HG02938 (cell line): ENCODE data around the gene TXNRD1.
"Not testable (repeated sequence)": the region's sequence is repeated elsewhere in the genome, so short reads cannot be mapped to it uniquely, and the experiment has no call there.

Source experiments
- ATAC-seq: cut with Tn5 transposase; IDR thresholded peaks from one replicate; pipeline ENCODE4 v1.9.1; 2021; ENCODE audit warnings: mild to moderate bottlenecking, moderate library complexity; ENCODE audit not compliant: unreplicated experiment

Gene TXNRD1

DNA sequence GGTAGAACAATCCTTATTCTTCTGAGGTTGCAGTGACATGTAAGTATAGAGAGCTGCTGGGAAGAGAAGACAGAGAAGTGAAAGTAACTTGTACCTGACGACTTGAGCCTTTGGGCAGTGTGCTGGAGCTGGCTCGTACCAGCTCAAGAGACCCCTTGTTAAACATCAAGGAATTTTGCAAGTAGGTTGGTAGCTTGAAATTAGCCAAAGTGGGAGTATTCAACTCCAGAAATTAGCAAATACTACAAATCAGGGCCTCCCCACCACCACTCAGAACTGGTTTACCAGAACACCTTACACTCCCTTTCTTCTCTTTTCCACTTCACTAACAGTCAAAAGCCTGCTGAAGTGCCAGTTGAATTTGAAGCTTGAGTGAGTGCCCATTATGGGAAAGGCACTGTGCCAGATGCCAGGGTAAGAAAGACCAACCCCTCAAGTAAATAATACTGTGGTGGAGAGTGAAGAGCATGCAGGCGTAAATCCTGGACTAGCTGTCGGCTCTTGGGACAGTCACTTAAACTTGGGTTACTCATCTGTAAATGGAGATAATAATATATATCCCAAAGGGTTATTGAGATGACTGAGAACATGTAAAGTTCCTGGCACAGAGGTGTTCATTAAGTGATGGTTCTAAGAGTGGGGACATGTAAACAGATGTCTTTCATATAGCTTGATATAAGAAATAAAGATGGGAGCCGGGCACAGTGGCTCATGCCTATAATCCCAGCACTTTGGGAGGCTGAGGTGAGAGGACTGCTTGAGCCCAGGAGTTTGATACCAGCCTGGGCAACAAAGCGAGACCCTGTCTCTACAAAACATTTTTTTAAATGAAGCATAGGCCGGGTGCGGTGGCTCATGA, 60.9 kb downstream of the TXNRD1 start:
- no peak for ATAC-seq

DNA sequence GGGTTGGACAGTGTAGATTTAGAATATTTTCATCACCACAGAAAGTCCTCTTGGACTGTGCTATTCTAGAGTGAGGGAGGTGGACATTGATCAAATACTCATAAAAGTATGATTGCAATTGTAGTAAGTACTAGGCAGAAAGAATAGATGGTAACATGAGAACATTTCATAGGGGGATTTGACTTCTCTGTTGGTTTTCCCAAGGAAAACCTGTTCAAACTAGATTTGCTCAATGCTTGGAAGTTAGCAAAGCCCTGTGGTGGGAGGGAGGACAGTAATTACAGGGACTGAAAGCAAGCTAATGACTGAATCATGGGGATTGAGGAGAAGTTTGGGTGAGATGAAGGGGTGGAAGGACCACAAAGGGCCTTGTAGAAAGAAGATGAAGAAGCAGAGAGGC, 63.6 kb downstream of the TXNRD1 start:
- no peak for ATAC-seq

GRCh38 chr12:104280111-104280510, 64.5 kb downstream of the TXNRD1 start:
- no peak for ATAC-seq

DNA sequence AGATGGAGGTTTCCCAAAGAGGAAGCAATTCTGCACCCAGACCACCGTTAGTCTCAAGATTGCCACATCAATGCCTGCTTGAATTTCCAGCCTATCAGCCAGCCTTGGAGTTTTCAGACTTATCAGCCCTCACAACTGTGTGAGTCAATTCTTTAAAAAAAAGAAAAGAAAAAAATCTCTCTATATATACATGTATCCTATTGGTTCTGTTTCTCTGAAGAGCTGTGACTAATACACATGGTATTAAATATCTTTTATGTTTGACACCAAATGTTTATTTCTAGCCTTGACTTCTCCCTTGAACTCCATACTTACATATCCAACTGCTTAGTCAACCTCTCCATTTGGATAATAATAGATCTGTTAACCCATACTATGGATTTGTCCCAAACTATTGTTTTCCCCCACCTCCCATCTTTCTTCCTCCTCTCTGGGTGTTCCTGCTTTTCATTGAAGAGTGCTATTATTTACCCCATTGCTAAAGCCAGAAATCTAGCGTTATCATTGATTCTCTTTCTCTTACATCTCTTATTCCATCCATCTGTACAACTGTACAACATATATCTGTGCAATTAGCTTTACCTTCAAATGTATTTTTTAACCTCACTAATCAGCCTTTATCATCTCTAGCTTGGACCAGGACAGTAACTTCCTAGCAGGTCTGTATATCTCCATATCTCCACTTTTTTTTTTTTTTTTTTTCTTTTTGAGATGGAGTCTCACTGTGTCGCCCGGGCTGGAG, 65.3 kb downstream of the TXNRD1 start:
- ATAC-seq: no peak

DNA sequence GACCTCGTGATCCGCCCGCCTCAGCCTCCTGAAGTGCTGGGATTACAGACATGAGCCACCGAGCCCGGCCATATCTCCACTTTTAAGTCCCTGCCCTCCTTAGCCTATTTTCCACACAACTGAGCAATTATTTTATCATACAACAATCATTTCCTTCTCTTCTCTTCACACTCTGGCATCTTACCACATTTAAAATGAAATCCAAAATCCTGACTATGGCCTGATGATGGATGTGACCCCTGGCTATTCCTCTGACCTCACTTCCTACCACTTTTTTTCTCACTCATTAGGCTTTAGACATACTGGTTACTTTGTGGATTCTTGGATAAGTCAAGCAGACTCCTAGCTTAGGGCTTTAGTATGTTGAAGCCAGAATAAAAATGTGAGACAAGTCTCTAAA, 66.1 kb downstream of the TXNRD1 start:
- ATAC-seq: no peak

DNA sequence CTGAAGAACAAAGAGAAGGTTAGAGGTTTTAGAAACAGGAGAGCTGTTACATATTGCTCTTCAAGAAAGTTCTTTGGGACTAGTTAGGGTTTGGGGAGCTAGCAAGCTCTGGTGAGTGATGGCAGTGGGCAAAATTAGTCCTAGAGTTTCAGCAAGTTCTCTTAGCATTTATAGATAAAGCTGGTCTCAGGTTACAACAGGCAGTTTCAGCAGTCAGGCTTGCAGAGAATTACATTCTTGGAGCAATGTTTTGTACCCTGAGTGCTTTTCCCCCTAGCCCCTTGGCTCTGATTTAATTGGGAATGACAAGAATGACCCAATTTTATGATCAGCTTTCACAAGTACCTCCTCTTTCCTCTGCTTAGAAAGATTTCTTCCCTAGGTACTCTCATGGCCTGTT, 66.5 kb downstream of the TXNRD1 start:
- no peak for ATAC-seq

- no peak for ATAC-seq
Observed at GRCh38 chr12:104285740-104286515, 70.3 kb downstream of the TXNRD1 start.

DNA sequence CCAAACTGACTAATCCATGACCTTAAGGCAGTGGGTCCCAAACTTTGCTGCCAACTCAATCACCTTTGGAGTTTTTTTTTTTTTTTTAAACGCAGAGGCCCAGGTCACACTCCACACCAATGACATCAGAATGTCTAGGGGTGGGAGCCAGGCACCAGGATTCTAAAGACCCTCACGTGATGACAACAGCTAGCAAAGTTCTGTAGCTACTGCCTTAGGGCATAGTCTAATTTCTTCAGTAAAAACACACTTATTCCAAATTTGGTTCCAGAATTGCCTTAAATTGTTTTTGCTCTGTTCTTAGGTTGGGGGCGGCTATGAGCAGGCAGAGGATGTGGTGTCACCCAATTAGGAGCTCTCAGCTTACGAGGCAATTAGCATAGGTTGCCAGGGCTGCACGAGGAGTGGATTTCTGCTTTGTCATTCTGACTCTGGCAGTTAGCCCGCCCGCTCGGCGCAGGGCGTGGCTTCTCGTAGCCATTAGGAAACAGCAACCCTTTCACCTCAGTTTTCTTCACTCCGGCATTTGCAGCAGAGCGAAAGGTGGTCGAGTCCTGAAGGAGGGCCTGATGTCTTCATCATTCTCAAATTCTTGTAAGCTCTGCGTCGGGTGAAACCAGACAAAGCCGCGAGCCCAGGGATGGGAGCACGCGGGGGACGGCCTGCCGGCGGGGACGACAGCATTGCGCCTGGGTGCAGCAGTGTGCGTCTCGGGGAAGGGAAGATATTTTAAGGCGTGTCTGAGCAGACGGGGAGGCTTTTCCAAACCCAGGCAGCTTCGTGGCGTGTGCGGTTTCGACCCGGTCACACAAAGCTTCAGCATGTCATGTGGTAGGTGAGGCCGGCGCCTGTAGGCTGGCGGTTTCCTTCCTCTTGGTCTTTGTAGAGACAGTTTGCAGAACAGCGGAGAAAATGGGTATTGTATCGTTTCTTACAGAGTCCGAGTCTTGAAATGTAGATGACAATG, 71.2 kb downstream of the TXNRD1 start:
- ATAC-seq: peak; percentile 87

- peak; percentile 39 for ATAC-seq
Observed at GRCh38 chr12:104288635-104289274, 73.2 kb downstream of the TXNRD1 start.

GRCh38 chr12:104290320-104290719, 74.7 kb downstream of the TXNRD1 start:
- ATAC-seq: no peak

GRCh38 chr12:104290855-104291254, 75.3 kb downstream of the TXNRD1 start:
- ATAC-seq: no peak

GRCh38 chr12:104291867-104292524, 76.4 kb downstream of the TXNRD1 start:
- ATAC-seq: no peak

DNA sequence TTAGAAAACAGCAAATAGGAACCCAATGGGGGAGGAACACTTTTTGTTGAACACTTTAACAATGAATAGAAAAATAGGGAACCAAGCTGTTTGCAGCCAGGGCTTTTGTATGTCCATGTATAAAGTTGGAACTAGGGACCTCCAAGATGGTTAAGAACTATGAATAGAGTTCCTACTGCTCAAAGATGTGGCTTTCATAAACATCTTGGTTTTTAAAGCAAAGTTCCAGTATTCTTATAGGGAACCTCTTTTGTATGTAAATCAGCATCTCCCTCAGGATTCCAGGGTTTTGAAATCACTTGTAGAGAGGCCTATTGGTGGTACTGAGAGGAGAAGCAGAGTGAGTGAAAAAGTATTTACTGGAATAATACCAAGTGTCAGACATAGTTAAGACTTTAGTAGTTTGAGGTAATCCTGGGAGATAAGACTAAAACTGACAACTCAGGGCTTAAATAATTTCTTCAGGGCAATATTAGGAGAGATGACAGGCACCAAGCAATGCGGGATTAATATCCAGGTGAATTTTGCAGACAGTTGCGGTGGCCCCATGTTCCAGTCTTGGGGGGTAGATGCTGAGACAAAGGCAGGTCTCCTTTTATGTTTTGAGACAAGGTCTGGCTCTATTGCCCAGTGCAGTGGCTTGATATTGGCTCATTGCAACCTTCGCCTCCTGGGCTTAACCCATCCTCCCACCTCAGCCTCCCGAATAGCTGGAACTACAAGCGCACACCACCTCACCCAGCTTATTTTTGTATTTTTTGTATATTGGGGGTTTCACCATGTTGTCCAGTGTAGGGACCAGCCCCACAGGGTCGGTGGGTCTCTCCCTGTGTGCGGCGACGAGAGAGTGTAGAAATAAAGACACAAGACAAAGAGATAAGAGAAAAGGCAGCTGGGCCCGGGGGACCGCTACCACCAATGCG, 77.6 kb downstream of the TXNRD1 start:
- ATAC-seq: no peak

GRCh38 chr12:104294158-104294859, 78.7 kb downstream of the TXNRD1 start:
- ATAC-seq: not testable (repeated sequence)

- ATAC-seq: no peak
Observed at GRCh38 chr12:104294927-104295668, 79.5 kb downstream of the TXNRD1 start.

GRCh38 chr12:104295954-104296353, 80.4 kb downstream of the TXNRD1 start:
- no peak for ATAC-seq

- ATAC-seq: no peak
Observed at GRCh38 chr12:104296718-104297117, 81.1 kb downstream of the TXNRD1 start.
